ENCODE results near the gene KAZN.

GRCh38 chr1:14660801-14661200, 62.3 kb downstream of the KAZN start:
- TF ChIP-seq NRF1 (IDR thresholded peaks at IDR 0.05; ENCODE audit: low read depth, low read length): no peak
- no peak for TF ChIP-seq SMC3 (IDR thresholded peaks at IDR 0.05; ENCODE audit: low read depth, low read length)
- no peak for TF ChIP-seq EZH2phosphoT487 (IDR thresholded peaks at IDR 0.05; ENCODE audit: borderline replicate concordance, low read depth)
- no peak for TF ChIP-seq PBX3 (IDR thresholded peaks at IDR 0.05)
- TF ChIP-seq RAD21 (IDR thresholded peaks at IDR 0.05; ENCODE audit: low read length): no peak
- no peak for TF ChIP-seq CTCF (IDR thresholded peaks at IDR 0.05)
- TF ChIP-seq EP300 (IDR thresholded peaks at IDR 0.05; ENCODE audit: borderline replicate concordance in 1 of 2, low read depth in 1 of 2, low read length in 1 of 2): no peak
- no peak for TF ChIP-seq USF2 (IDR thresholded peaks at IDR 0.05; ENCODE audit: borderline replicate concordance, low read depth, low read length)
- TF ChIP-seq SIN3A (IDR thresholded peaks at IDR 0.05; ENCODE audit: borderline replicate concordance, low read depth, low read length): no peak
- TF ChIP-seq POLR2AphosphoS5 (IDR thresholded peaks at IDR 0.05; ENCODE audit: low read depth, low read length): no peak
- TF ChIP-seq GABPA (IDR thresholded peaks at IDR 0.05; ENCODE audit: low read depth): no peak
- TF ChIP-seq FOXM1 (IDR thresholded peaks at IDR 0.05; ENCODE audit: low read depth): no peak
- no peak for TF ChIP-seq GATA2 (CRISPR knock-in tag; IDR thresholded peaks at IDR 0.05)
